Activated T-cell treated with anti-CD3 and anti-CD28 coated beads, Interleukin-2, amount 50 U/mL, for 1 hour (primary cell): ENCODE measurements around the gene KCNAB1.

Experiments
- DNase-seq: peaks from one replicate; pipeline ENCODE4 v3.0.0-alpha.2; 2020

KCNAB1 gene

GRCh38 chr3:156511987-156512677, 391.8 kb downstream of the KCNAB1 start:
- no peak for DNase-seq

- DNase-seq, result no peak
Observed at GRCh38 chr3:156513619-156514018, 393.2 kb downstream of the KCNAB1 start.

DNA sequence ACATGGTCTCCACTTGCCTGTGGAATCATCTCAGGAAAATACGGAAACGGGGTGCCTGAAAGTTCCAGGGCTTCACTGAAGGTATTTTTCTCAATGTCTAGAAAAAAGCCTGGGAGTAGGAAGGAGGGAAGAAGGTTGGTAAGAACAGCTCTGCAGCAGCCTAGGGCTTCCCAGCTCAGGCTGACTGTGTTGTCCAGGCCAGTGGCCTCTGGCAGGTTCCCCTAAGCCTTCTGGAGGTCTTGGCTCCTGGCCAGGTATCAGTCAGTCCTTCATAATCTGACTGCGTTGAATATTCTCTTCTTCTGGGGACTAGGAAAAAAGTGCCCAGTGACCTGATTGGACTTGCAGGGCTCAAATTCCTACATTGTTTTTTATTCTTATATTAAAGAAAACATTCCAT, 395.9 kb downstream of the KCNAB1 start:
- no peak for DNase-seq

DNA sequence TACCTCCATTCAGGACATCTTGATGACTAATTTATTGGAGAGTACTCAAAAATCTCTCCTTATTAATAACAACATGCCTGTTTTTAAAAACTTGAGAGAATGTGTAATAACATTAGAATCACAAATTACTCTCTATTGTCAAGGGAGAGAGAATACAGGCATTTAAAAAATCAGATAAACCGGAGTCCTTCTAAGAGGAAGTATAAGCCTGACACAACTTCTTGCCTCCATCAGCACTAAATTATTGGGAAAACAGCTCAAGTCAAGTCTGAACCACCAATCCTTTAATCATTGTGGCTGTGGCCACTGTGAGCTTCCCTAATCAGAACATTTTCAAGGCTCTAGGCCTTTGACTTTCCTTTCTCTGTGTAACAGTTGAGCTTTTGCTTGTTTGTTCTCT, 396.6 kb downstream of the KCNAB1 start:
- no peak for DNase-seq

- DNase-seq, result no peak
Observed at GRCh38 chr3:156518726-156519125, 398.3 kb downstream of the KCNAB1 start.

DNA sequence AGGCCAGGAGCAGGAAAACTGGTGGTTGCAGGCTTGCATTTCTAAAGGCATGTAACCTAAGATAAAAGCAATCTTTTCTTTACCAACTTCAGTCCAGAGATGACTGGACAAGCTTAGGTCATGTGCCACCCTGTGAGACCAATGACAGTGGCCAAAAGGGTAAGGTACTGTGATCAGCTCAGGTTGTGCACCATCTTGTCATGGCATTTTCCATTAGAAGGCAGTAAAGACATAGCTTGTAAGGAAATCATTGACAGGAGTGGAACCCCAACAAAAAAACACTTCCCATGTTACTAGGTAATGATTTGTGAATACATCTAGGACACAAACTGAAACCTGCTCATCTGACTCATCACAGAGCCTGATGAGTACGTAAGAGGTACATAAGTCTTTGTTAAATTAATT, 399.4 kb downstream of the KCNAB1 start:
- no peak for DNase-seq

- no peak for DNase-seq
Observed at GRCh38 chr3:156522673-156523072, 402.3 kb downstream of the KCNAB1 start.

DNA sequence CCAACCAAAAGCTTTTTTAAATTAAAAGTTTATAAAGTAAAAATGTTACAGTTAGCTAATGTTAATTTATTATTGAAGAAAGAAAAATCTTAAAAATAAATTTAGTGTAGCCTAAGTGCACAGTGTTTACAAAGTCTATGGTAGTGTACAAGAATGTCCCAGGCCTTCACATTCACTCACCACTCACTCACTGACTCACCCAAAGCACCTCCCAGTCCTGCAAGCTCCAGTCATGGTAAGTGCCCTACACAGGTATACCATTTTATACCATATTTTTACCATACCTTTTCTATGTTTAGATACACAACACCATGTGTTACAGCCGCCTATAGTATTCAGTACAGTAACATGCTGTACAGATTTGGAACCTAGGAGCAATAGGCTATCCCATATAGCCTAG, 405.4 kb downstream of the KCNAB1 start:
- DNase-seq, result no peak

DNA sequence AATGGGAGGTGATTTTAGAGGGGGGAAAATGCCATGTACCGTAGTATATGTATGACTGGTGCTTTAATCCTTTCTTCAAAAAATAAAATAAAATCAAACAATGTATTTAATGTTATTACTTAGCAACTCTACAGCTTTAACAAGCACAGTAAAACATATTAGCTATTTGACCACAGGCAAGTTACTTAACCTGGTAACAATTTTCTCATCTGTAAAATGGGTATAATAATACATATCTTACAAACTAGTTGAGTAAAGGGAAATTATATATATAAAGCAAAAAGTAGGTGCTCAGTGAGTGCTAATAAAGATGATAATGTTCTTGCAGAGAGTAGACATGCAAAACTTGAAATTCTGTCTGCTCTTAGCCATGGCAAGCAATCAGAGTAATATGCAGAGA, 406.7 kb downstream of the KCNAB1 start:
- DNase-seq, result no peak

- no peak for DNase-seq
Observed at GRCh38 chr3:156530980-156531379, 410.6 kb downstream of the KCNAB1 start.

GRCh38 chr3:156532730-156533129, 412.4 kb downstream of the KCNAB1 start:
- no peak for DNase-seq

GRCh38 chr3:156533205-156533604, 412.8 kb downstream of the KCNAB1 start:
- DNase-seq, result no peak

- DNase-seq, result no peak
Observed at GRCh38 chr3:156535162-156535627, 414.8 kb downstream of the KCNAB1 start.

DNA sequence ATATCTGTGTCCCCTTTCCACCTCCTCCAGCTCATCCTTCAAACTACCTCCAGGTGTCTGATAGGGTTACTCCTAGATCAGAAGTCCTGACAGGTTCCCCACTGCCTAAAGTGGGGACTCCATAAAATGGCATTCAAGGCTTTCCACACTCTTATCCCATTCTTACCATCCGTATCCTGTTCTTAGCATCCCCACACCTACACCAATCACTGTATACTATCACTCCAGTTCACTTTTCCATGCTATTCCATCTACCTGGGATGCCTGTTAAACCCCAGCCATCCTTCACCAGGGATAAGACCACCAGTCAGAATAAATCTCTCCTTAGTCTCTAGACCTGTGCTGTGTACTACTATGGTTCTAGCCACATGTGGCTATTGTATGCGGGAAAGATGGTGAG, 415.4 kb downstream of the KCNAB1 start:
- DNase-seq, result no peak

DNA sequence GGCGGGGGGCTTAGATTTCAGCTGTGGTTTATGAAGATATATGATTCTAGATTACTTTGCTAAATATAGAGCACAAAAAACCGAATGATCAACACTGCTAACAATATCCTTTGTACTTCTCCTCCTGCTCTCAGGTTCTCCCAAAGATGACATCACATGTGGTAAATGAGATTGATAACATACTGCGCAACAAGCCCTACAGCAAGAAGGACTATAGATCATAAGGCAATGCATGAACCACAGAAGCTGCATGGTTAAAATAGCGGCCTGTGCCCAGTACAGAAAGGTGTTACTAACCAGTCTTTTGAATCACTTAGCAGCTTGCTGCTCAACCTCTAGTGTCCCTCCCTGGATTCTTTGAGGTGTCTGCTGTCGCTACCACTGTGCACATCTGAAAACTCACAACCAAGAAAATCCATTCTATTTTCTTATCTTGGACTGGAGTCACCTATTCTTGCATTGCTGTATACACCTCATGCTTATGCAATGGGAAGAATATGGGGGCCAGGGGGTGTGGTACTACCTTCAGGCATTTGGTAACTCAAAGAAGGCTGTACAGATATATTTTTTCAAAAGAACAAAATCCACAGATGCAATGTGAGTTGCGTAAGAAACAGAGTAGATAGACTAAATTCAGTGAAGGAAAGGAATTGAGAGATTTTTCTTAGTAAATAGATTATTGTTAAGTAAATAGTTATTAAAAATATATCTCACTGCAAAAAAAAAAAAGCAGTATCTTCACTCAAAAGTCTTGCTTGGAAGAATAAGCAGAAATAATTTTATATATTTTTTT, 416.3 kb downstream of the KCNAB1 start:
- DNase-seq, result no peak

DNA sequence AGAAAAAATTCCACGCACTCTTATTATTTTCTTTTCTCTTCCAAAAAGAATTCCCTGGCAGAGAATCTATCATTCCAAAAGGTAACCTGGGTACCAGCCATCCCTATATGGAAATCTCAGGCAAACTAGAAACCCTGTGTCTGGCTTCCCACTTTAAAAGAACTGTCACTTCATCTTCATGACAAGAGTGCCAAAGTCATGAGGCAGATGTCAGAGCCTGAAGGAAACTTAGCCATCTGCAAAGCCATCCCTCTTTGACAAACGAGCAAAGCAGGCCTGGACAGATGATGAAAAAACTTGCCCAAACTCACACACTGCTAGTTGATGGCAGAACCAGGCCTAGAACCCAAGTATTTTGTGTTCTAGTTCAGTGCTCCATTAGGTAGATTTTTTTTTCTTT, 418.7 kb downstream of the KCNAB1 start:
- DNase-seq, result no peak

DNA sequence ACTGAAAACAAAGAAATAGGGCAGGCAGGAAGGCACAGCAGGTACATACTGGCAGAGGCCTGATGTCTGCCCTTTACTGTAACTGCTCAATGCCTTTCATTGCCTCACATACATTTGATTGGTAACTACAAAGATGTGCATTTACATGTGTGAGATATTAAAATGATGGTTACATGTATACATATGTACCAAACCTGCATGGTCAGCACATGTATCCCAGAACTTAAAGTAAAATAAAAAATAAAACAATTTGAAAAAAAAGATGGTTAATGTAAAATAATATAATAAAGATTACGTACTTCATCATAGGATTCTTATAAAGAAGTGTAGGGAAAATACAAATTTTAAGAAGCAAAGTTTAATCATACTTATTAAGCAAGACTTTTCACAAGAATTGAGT, 419.4 kb downstream of the KCNAB1 start:
- no peak for DNase-seq

DNA sequence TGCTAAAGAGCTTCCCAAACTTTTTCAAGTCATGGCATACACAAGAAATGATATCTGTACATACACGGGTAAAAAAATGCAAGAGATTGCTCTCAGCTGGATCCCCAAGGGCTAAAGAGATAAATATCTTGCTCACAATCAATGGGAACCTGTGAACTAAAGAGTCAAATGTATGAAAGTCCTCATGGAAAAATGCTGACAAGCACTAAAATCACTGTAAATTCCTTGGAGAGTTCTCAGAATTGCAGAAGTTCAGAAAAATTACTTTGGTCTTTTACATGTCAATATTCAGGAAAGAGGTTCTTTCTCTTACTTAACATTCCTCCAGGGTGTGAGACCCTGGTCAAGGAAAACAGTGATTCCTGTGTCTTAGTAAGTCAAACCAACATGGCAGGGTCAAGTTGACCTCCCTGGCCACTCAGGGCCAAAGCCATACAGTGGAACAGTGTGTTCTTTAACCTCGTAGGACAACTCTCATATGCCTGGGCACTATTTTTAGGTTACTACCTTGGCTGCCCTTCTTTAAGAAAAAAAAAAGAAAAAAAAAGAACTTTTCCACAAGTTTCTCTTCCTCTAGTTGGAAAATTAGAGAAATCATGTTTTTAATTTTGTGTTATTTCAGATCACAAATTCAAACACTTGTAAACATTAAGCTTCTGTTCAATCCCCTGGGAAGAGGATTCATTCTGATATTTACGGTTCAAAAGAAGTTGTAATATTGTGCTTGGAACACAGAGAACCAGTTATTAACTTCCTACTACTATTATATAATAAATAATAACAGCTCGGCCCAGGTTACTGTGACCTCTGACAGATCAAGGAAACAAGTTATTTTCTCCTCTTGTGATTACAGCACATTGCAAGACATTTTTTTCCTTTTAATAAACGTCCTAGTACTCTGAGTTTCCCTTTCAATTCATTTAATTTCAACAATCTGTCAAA, 422.0 kb downstream of the KCNAB1 start:
- DNase-seq, result no peak

DNA sequence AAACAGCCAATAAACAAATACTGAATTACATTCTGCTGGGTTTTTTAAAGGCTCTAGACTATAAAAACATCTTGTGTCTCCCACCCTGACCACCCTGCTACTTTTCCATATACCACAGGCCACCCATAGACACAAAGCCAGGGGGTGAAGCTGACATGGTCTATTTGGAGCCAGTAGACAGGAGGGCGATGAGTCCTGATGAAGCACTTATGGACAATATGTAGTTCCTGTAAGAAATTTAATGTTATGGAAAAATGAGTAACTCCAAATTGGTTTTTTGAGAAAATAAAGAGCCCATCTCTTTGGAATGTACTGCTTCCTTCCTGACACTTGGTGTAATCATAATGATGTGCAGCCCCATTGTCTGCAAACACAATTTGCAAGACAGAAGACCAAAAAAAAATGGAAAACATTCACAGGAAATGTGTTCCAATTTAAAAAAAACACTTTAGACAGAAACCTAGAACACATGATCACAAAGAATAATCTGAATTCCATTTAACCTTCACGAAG, 422.7 kb downstream of the KCNAB1 start:
- DNase-seq, result no peak

- no peak for DNase-seq
Observed at GRCh38 chr3:156547637-156548036, 427.3 kb downstream of the KCNAB1 start.

GRCh38 chr3:156548041-156548687, 427.8 kb downstream of the KCNAB1 start:
- no peak for DNase-seq

DNA sequence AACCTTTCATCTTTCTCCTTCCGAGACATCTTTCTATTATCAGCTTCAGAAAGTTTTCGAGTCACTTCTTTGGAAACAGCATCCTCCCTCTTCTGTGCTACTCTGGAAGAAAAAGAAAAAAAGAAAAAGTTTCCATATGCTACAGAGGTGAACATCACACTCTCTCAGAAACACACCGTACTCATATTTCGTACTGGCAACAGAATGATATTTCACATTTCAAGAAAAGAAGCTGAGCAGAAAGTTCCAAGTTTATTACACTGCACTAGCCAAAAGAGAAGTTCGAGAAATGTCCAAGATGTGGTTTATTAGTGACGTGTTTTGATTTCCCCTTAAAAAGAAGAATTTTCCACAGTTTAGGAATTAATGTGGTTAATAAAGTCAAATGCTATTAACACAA, 428.5 kb downstream of the KCNAB1 start:
- DNase-seq, result no peak

DNA sequence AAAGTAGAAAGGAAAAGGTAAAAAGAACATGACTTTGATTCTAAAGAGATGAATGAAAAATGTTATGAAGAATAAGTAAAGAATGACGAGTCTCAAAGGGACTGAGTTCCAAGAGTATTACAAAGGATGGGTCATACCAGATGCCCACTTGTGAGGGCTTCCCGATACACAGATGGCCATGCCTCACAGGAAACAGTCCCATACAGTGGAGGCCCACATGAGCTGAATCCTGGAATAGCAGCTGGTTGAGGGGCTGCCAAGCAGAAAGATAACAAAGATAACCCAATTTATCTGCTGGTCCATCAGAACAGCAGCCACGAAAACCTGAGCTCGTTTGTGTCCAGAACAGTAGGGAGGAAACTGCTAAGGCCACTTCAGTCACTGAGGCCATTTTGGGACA, 430.9 kb downstream of the KCNAB1 start:
- DNase-seq, result no peak
